ENCODE results near the gene SKI. TPM values are rescaled to one million over a fixed set of nuclear protein-coding genes. Genes with fewer than 3 reads are reported as not detected.
"Not testable (repeated sequence)": the region's sequence is repeated elsewhere in the genome, so short reads cannot be mapped to it uniquely, and the experiment has no call there.

SKI gene
- total and polyA plus RNA-seq, 7 experiments from 2014 or later: 0.61 to 278 (median 95.3) TPM

DNA sequence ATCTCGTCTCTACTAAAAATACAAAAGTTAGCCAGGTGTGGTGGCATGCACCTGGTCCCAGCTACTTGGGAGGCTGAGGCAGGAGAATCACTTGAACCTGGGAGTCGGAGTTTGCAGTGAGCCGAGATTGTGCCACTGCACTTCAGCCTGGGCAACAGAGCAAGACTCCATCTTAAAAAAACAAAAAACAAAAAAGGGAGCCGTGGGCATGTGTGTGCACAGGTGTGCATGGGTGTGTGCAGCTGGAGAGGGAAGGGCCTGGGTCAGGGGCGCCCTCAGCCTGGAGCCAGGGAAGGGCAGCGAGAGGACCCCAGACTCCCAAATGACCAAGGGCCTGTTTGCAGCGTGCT is 18.9 kb downstream of the SKI start:
- DNase-seq; H3K9me3 Mint-ChIP-seq; H3K27me3 Mint-ChIP-seq; H3K4me3 ChIP-seq (ENCODE audit: low read length); H3K27me3 ChIP-seq (ENCODE audit: control insufficient read depth in 2 of 2, insufficient read depth in 2 of 2, low read length in 2 of 2); ATAC-seq; H3K9me3 ChIP-seq (ENCODE audit: control insufficient read depth in 2 of 3, low read length in 3 of 3); CTCF ChIA-PET: not testable (repeated sequence)
- H3K4me1 ChIP-seq (ENCODE audit: control insufficient read depth in 2 of 2, insufficient read depth in 2 of 2, low read length in 2 of 2): peaks cover 16 to 81% of the 10 kb centered on the region in 2 donors
- peaks cover 32 to 98% (median 66%) of the 10 kb centered on the region in 7 donors for H3K4me1 Mint-ChIP-seq
- peak overlapping the region in 8 of 9 donors; percentile 64 to 95 (median 88) for H3K27ac Mint-ChIP-seq
- POLR2A ChIA-PET: interaction anchor here (10.6 to 12.9 kb wide), 2 partner anchors 13 to 17 kb away, joined by 99 to 244 read pairs; partner anchors contain the start of gene SKI
- intact Hi-C loops (cut with micrococcal nuclease): loop anchor here in 1 of 2 donors (2.0 kb wide), 1 partner anchor 14 kb away; no protein-coding TSS in a partner anchor
- peak overlapping the region in 9 of 10 donors; percentile 72 to 85 (median 80) for H3K4me3 Mint-ChIP-seq
- H3K36me3 ChIP-seq (ENCODE audit: control insufficient read depth in 2 of 3, insufficient read depth in 3 of 3, low read length in 3 of 3): peaks cover 0 to 23% (median 4%) of the 10 kb centered on the region in 3 experiments
- peak overlapping the region; percentile 51 for H3K27ac ChIP-seq (ENCODE audit: low read depth, low read length)
- H3K36me3 Mint-ChIP-seq: peaks cover 0 to 36% (median 9%) of the 10 kb centered on the region in 5 donors

DNA sequence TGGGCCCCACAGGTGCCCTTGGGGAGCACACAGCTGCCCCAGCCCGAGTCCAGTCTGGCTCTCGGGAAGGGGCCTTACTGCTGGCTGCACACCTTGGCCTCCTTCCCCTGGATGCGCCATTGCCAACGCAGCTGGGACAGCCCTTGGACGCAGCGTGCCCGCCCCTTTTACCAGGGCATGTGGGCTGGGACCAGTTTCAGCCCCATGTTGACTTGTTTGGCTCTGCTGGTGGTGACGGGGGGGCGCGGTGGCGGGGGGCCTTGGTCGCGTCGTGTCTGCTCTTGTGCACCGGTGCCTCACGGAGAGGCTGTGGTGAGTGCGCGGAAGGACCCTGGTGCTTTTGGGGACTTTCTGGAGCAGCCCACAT is 19.6 kb downstream of the SKI start:
- Histone ChIP-seq H3K9me3 (ENCODE audit: control insufficient read depth in 2 of 3, low read length in 3 of 3) (no peaks in the 10 kb centered on the region), H3K27me3 (ENCODE audit: control insufficient read depth in 2 of 2, insufficient read depth in 2 of 2, low read length in 2 of 2) (no peaks in the 10 kb centered on the region), H3K27ac (ENCODE audit: low read depth, low read length) (no peak overlapping the region), H3K4me1 (ENCODE audit: control insufficient read depth in 2 of 2, insufficient read depth in 2 of 2, low read length in 2 of 2) (peaks cover 19 to 78% of the 10 kb centered on the region in 2 donors), H3K36me3 (ENCODE audit: control insufficient read depth in 2 of 3, insufficient read depth in 3 of 3, low read length in 3 of 3) (peaks cover 0 to 17% (median 4%) of the 10 kb centered on the region in 3 experiments), H3K4me3 (ENCODE audit: low read length) (no peak overlapping the region)
- peak overlapping the region in 2 of 9 donors; percentile 56 to 79 for H3K27ac Mint-ChIP-seq
- peaks cover 25 to 98% (median 60%) of the 10 kb centered on the region in 7 donors for H3K4me1 Mint-ChIP-seq
- no peaks in the 10 kb centered on the region for H3K27me3 Mint-ChIP-seq
- CTCF ChIA-PET: no interaction called here
- POLR2A ChIA-PET: interaction anchor here (12.9 kb wide), 1 partner anchor 14 kb away, joined by 244 read pairs; no protein-coding TSS in a partner anchor
- ATAC-seq (no peak), DNase-seq (no peak)
- peaks cover 4 to 39% (median 6%) of the 10 kb centered on the region in 5 donors for H3K36me3 Mint-ChIP-seq
- H3K4me3 Mint-ChIP-seq: peak overlapping the region in 8 of 10 donors; percentile 32 to 85 (median 60)
- H3K9me3 Mint-ChIP-seq: peaks cover 0 to 5% (median 0%) of the 10 kb centered on the region in 11 donors
- intact Hi-C loops (cut with micrococcal nuclease): loop anchor here in 1 of 2 donors (2.0 kb wide), 1 partner anchor 15 kb away; no protein-coding TSS in a partner anchor

DNA sequence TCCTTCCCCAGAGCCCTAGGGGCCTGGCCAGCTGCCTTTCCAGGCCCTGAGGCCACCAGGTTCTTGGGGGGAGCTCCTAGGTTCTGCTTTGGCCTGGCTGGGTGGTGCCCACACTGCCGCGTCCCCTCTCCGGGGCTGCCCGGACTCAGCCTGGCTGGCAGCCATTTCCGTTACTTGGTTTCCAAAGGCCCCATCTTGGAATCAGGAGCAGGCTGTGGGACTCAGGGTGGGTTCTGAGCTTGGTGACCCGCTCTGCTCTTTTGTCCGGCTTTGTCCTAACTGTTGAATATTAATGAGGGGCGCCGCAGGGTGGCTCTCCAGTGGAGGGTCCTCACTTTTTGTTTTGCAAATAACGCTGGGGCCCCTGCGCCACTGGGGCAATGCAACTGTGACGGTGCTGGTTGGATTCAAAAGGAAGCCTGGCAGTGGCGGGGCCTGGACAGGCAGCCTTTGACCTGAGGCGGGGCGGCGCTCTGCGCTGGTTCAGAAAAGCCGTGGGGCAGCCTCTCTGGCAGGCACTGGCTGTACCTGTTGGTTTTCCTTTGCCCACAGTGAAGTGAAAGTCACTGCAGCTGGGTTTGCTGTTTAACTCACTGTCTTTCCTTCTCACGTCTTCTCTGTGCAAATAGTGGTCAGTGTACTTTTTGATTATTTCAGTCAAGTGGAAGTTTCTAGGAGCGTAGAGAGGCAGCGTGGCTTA is 20.2 kb downstream of the SKI start:
- Histone ChIP-seq H3K4me1 (ENCODE audit: control insufficient read depth in 2 of 2, insufficient read depth in 2 of 2, low read length in 2 of 2) (peaks cover 19 to 75% of the 10 kb centered on the region in 2 donors), H3K27me3 (ENCODE audit: control insufficient read depth in 2 of 2, insufficient read depth in 2 of 2, low read length in 2 of 2) (no peaks in the 10 kb centered on the region), H3K36me3 (ENCODE audit: control insufficient read depth in 2 of 3, insufficient read depth in 3 of 3, low read length in 3 of 3) (peaks cover 0 to 18% (median 4%) of the 10 kb centered on the region in 3 experiments), H3K27ac (ENCODE audit: low read depth, low read length) (peak overlapping the region; percentile 39), H3K4me3 (ENCODE audit: low read length) (no peak overlapping the region), H3K9me3 (ENCODE audit: control insufficient read depth in 2 of 3, low read length in 3 of 3) (no peaks in the 10 kb centered on the region)
- Mint-ChIP-seq H3K27ac (peak overlapping the region in 7 of 9 donors; percentile 14 to 87 (median 79)), H3K27me3 (no peaks in the 10 kb centered on the region), H3K4me1 (peaks cover 20 to 98% (median 59%) of the 10 kb centered on the region in 7 donors), H3K36me3 (peaks cover 4 to 40% (median 6%) of the 10 kb centered on the region in 5 donors), H3K9me3 (peaks cover 0 to 8% (median 0%) of the 10 kb centered on the region in 11 donors), H3K4me3 (peak overlapping the region in 7 of 10 donors; percentile 19 to 78 (median 39))
- POLR2A ChIA-PET: interaction anchor here (12.9 kb wide), 1 partner anchor 15 kb away, joined by 244 read pairs; no protein-coding TSS in a partner anchor
- CTCF ChIA-PET: no interaction called here
- DNase-seq: no peak
- no peak for ATAC-seq
- intact Hi-C loops (cut with micrococcal nuclease): no loop called here

DNA sequence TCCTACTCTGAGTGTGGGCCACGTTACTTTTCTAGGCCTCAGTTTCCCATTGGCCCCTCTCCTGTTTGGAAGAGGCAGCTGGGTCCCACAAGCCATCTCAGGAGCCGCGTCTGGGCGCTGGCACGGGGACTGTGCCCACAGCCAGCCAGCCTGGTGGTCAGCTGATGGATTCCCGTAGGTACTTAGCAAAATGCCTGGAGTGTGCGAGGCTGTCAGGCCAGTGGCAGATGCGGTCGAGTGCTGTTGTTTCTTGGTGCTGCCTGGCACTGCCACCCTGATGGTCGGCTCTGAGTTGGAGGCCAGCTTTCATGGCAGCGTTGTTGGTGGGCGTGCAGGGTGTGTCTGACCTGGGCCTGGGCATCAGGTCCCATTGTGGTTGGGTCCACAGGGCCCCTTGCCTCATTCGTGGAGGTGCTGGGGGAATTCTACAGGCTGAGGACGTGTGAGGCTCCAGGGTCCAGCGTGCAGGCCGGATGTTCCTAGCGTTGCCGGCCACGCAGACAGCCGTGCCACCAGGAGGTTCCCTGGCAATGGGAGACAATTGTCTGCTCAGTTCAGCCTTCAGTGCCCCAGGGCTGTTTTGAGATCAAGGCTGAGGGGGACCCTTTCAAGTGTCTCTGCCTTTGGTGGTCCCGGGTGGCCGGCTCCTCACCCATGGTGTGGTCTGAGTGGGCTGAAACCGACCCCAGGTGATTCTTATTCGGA is 20.9 kb downstream of the SKI start:
- no peaks in the 10 kb centered on the region for H3K27me3 Mint-ChIP-seq
- no peak overlapping the region for H3K4me3 ChIP-seq (ENCODE audit: low read length)
- H3K9me3 ChIP-seq (ENCODE audit: control insufficient read depth in 2 of 3, low read length in 3 of 3): peaks cover 0 to 3% (median 0%) of the 10 kb centered on the region in 3 experiments
- ATAC-seq (no peak), DNase-seq (no peak)
- H3K27ac Mint-ChIP-seq: peak overlapping the region in 7 of 9 donors; percentile 14 to 87 (median 74)
- peaks cover 25 to 77% of the 10 kb centered on the region in 2 donors for H3K4me1 ChIP-seq (ENCODE audit: control insufficient read depth in 2 of 2, insufficient read depth in 2 of 2, low read length in 2 of 2)
- peaks cover 13 to 95% (median 53%) of the 10 kb centered on the region in 7 donors for H3K4me1 Mint-ChIP-seq
- POLR2A ChIA-PET: interaction anchor here (12.9 kb wide), 1 partner anchor 15 kb away, joined by 244 read pairs; no protein-coding TSS in a partner anchor
- H3K27ac ChIP-seq (ENCODE audit: low read depth, low read length): peak overlapping the region; percentile 39
- H3K27me3 ChIP-seq (ENCODE audit: control insufficient read depth in 2 of 2, insufficient read depth in 2 of 2, low read length in 2 of 2): no peaks in the 10 kb centered on the region
- peaks cover 0 to 12% (median 0%) of the 10 kb centered on the region in 11 donors for H3K9me3 Mint-ChIP-seq
- peak overlapping the region in 6 of 10 donors; percentile 23 to 78 (median 38) for H3K4me3 Mint-ChIP-seq
- intact Hi-C loops (cut with micrococcal nuclease): no loop called here
- peaks cover 0 to 37% (median 4%) of the 10 kb centered on the region in 5 donors for H3K36me3 Mint-ChIP-seq
- peaks cover 0 to 26% (median 7%) of the 10 kb centered on the region in 3 experiments for H3K36me3 ChIP-seq (ENCODE audit: control insufficient read depth in 2 of 3, insufficient read depth in 3 of 3, low read length in 3 of 3)
- CTCF ChIA-PET: no interaction called here

DNA sequence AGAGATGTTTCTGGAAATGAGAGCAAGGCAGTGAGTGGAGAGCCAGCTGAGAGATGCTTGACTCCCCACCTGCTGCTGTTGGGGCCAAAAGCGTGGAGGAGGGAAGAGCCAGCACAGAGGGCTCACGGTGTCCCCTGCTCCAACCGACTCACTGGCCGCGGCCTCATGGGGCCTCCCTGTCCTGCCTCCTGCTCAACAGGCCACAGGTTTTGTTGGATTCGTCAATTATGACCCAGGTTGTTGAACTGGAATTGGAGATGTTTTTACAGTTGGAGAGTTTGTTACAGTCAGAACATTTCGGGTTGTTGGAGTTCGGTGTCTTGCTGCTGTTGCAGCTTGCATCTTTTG is 21.4 kb downstream of the SKI start:
- H3K9me3 Mint-ChIP-seq: peaks cover 0 to 17% (median 0%) of the 10 kb centered on the region in 11 donors
- intact Hi-C loops (cut with micrococcal nuclease): no loop called here
- DNase-seq (no peak), ATAC-seq (no peak)
- ChIA-PET CTCF (no interaction called here), POLR2A (interaction anchor here (12.9 kb wide), 1 partner anchor 16 kb away, joined by 244 read pairs; no protein-coding TSS in a partner anchor)
- Histone ChIP-seq H3K9me3 (ENCODE audit: control insufficient read depth in 2 of 3, low read length in 3 of 3) (peaks cover 0 to 8% (median 0%) of the 10 kb centered on the region in 3 experiments), H3K4me1 (ENCODE audit: control insufficient read depth in 2 of 2, insufficient read depth in 2 of 2, low read length in 2 of 2) (peaks cover 30 to 82% of the 10 kb centered on the region in 2 donors), H3K4me3 (ENCODE audit: low read length) (no peak overlapping the region), H3K27ac (ENCODE audit: low read depth, low read length) (peak overlapping the region; percentile 20), H3K27me3 (ENCODE audit: control insufficient read depth in 2 of 2, insufficient read depth in 2 of 2, low read length in 2 of 2) (no peaks in the 10 kb centered on the region), H3K36me3 (ENCODE audit: control insufficient read depth in 2 of 3, insufficient read depth in 3 of 3, low read length in 3 of 3) (peaks cover 0 to 31% (median 7%) of the 10 kb centered on the region in 3 experiments)
- no peaks in the 10 kb centered on the region for H3K27me3 Mint-ChIP-seq
- H3K27ac Mint-ChIP-seq: peak overlapping the region in 6 of 9 donors; percentile 59 to 87 (median 72)
- H3K4me1 Mint-ChIP-seq: peaks cover 10 to 89% (median 49%) of the 10 kb centered on the region in 7 donors
- H3K4me3 Mint-ChIP-seq: peak overlapping the region in 8 of 10 donors; percentile 12 to 78 (median 22)
- peaks cover 0 to 36% (median 4%) of the 10 kb centered on the region in 5 donors for H3K36me3 Mint-ChIP-seq

DNA sequence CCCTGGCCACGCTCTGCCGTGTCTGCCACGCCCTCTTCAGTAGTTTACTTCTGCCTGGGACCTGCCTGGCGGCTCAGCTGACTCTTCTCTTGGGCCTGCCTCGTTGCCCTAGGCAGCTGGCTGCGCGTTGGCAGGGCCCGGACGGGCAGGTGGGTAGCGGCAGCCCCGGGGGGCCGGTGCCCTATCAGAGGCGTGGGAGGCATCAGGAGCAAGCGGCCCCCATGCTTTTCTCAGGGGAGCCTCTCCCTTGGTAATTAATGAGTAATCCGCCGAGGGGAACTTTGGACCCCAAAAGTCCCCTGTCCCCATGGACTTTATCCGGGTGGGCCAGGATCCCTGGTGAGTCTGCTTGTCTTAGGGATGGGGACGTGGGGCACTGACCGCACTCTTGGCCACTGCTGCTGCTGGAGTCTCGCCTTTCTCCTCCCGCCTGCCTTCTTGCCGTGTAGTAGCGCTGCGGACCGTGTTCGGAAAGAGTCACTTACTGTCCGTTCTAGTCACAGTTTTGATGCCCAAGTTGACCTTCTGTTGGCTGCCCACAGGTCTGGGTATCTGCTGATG is 22.7 kb downstream of the SKI start:
- peaks cover 0 to 19% (median 0%) of the 10 kb centered on the region in 11 donors for H3K9me3 Mint-ChIP-seq
- no peaks in the 10 kb centered on the region for H3K27me3 Mint-ChIP-seq

More for the DNA sequence above, 22.7 kb downstream of the SKI start:
- peaks cover 7 to 18% (median 12%) of the 10 kb centered on the region in 3 experiments for H3K9me3 ChIP-seq (ENCODE audit: control insufficient read depth in 2 of 3, low read length in 3 of 3)
- Mint-ChIP-seq H3K4me1 (peaks cover 0 to 78% (median 45%) of the 10 kb centered on the region in 7 donors), H3K4me3 (peak overlapping the region in 8 of 10 donors; percentile 6 to 78 (median 54)), H3K36me3 (peaks cover 0 to 34% (median 4%) of the 10 kb centered on the region in 5 donors), H3K27ac (peak overlapping the region in 5 of 9 donors; percentile 62 to 96 (median 72))
- peak overlapping the region; percentile 98 for H3K27ac ChIP-seq (ENCODE audit: low read depth, low read length)
- H3K36me3 ChIP-seq (ENCODE audit: control insufficient read depth in 2 of 3, insufficient read depth in 3 of 3, low read length in 3 of 3): peaks cover 0 to 33% (median 7%) of the 10 kb centered on the region in 3 experiments
- peaks cover 37 to 86% of the 10 kb centered on the region in 2 donors for H3K4me1 ChIP-seq (ENCODE audit: control insufficient read depth in 2 of 2, insufficient read depth in 2 of 2, low read length in 2 of 2)
- POLR2A ChIA-PET: interaction anchor here (1.9 to 12.9 kb wide), 2 partner anchors 10 to 17 kb away, joined by 10 to 244 read pairs; no protein-coding TSS in a partner anchor
- H3K4me3 ChIP-seq (ENCODE audit: low read length): no peak overlapping the region
- intact Hi-C loops (cut with micrococcal nuclease): no loop called here
- CTCF ChIA-PET: no interaction called here
- H3K27me3 ChIP-seq (ENCODE audit: control insufficient read depth in 2 of 2, insufficient read depth in 2 of 2, low read length in 2 of 2): no peaks in the 10 kb centered on the region
- DNase-seq: no peak
- ATAC-seq: no peak
